NCI-H748 treated with DMSO at 0.1 percent for 48 hours (cell line): ENCODE data around the gene ZDHHC1.
"Not testable (repeated sequence)": the region's sequence is repeated elsewhere in the genome, so short reads cannot be mapped to it uniquely, and the experiment has no call there.

ENCODE experiments used
- DNase-seq: peaks from one replicate; lab custom pipeline; 2025; lab: John Stamatoyannopoulos, UW

ZDHHC1 gene

DNA sequence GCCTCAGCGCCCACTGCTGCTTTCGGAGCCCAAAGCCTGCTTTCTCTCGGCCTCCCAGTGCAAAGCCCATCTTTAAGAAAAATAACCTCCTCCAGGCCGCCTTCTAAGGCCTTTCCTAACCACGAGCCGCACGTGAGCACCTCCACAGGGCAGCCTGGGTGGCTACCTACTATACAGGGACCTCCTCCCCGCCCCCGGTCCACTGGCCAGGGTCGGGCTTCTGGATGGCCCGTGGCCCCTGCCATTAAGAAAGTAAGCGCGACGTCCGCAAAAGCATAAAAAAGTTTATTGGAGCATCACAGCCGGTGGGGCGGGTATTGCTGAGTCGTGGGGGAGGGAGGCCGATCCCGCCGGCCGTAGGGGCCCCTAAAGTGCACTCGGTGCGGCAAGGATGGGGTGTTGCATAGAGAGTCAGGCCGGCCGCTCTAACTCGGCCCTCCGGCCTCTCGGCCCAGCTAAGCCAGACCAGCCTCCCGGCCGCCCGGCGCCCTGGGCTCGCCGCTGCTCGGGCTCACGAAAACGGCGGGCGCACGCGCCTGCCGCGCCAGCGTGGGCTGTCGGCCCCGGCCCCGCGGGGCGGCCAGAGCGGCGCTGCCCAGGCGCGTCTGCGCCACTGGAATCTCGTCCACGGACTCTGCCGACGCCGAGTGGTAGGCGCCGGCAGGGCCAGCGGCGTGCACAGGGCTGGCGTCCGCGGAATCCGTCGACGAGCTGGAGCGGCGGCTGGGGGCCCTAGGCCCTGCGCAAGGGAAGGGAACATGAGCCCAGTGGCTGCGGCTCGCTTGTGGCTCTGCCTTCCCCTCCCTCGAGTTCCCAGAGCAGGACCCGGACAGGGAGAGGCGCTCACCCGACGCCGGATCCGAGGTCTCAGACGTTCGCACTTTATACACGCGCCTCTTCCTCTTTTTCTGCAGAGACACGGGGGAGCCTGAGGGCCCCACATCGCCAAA is 21.8 kb downstream of the ZDHHC1 start:
- no peak for DNase-seq

GRCh38 chr16:67393788-67394154 is 22.5 kb downstream of the ZDHHC1 start:
- DNase-seq, result no peak

- peak; percentile 55 for DNase-seq
Observed at GRCh38 chr16:67393111-67393787, 23.0 kb downstream of the ZDHHC1 start, which contains the start of gene TPPP3. Gene TPPP3 (minus strand): TSS chr16:67393498. CDS start chr16:67391111, 2,387 bp downstream.

DNA sequence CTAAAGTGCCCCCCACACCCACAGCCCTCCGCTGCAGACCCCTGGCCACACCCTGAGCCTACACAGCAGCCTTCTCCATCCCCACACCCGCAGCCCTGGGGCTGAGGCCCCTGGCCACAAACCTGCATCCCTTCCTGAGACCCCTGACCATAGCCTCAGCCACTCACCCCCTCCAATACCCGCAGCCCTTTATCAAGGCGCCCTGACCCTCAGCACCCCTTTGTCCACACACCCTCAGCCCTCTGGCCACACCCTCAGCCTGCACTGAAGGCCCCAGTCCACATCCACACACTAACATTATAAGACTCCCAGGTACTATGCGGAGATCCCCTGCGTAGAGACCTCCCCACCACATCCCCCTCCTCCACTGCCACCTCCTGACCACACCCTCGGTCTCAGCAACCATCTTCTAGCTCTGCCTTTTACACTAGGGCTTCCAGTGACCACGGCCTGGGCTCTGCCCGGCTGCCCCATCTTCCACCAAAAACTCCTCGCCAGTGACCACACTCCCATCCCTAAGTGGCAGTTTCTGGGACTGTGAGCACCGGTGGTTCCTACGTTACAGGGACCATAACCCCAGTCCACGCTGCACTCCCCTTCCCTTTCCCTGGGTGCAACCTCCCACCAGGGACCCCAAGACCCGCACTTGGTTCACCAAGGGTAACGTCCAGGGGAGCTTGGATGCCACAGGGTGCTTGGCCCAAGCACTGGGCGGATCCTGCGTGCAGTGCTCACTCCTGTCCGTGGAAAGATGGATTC is 23.8 kb downstream of the ZDHHC1 start:
- DNase-seq, result no peak

DNA sequence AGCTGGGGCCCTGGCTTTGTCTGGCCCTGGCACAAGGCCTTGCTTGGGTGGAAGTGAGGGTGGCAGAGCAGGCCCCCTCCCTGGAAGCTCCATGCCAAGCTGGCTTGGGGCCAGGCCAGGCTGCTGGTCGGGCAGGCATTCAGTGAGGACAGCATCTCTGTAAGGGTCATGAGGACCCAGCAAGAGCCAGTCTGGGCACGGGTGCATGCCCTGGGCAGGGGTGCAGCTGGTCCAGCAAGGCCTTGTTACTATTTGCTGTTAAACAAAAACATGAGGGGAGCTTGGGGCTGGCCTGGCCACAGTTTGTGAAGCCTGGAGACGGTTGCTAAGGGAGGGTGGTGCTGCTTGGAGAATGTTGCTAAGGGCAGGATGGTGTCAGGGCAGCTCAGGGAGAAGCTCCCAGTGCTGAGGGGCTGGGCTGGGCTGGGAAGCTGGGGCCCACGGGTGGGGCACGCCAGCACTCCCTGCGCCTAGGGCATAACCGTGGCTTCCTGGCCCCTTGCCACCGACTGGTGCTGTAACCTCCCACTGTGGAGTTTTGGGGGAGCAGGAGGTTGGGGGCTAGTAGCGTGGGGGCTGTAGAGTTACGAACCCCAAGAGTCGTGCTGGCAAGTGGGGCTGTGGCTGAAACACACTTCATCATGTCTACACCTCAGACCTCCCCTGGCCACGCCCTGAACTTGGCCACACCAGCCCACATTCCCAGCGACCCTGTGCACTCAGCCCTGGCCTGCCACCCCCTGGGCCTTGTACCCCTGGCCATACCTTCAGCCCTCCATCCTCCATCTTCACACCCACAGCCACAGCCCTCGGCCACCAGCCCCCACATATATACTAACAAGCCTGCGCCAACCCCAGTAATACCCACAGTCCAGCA is 24.6 kb downstream of the ZDHHC1 start:
- peak; percentile 27 for DNase-seq

DNA sequence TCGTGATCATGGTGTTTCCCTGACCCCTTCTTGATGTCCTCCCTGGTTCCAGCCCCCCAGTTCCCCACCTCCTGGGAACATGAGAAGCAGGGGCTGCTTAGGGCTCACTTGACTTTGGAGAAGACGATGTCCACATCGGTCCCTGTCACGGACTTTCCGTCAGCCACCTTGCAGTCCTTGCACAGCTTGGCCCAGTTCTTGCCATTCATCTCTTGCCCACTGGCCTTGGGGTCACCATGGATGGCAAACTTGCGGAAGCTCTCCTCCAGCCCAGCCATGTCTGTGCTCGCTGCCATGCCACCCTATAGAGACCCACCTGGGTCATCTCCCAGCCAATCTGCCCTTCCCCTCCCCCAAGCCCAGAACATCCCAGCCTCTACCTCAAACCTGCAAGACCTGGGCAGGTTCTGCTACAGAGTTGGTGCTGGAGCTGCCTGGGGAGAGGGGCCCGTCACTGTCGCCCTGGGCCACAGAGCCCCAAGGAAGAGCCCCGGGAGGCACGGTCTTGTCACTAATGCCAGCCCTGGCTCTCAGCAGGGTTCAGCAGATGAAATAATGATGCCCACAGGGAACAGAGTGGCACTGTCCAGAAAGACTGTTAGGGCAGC is 25.4 kb downstream of the ZDHHC1 start:
- no peak for DNase-seq

GRCh38 chr16:67389911-67390815 is 26.1 kb downstream of the ZDHHC1 start:
- no peak for DNase-seq

- DNase-seq, result no peak
Observed at GRCh38 chr16:67388591-67388990, 27.7 kb downstream of the ZDHHC1 start.

GRCh38 chr16:67388191-67388590 is 28.1 kb downstream of the ZDHHC1 start:
- no peak for DNase-seq

DNA sequence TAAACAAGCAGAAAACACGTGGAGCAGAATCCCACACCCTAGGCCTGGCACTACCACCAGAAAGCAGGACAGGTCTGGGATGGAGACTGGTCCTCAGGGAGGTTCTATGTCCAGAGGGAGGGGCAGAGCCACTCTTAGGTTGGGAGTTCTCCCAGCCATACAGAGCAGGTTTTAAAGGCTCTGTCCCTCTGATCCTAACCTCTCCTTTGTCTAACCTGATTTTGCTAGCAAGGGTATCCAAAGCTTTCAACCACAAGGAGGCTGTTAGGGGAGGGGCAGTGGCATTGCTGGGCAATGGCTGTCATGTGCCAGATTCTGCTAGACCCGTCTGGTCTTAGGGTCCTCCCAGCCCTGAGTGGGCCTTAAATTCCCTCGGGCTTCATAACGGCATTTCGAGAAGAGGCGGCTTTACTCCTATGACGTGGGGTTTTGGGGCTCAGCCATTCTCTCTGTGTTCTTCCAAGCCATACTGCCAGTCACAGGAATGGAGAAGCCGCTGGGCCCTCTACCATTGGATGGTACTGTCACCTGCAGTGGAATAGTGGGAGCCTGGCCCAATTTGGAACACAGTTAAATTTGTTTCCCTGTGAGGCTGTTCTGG is 28.7 kb downstream of the ZDHHC1 start:
- no peak for DNase-seq

- DNase-seq, result no peak
Observed at GRCh38 chr16:67386861-67387455, 29.3 kb downstream of the ZDHHC1 start.

- DNase-seq, result no peak
Observed at GRCh38 chr16:67384778-67385510, 31.3 kb downstream of the ZDHHC1 start.

GRCh38 chr16:67383284-67383683 is 33.0 kb downstream of the ZDHHC1 start:
- DNase-seq, result no peak

DNA sequence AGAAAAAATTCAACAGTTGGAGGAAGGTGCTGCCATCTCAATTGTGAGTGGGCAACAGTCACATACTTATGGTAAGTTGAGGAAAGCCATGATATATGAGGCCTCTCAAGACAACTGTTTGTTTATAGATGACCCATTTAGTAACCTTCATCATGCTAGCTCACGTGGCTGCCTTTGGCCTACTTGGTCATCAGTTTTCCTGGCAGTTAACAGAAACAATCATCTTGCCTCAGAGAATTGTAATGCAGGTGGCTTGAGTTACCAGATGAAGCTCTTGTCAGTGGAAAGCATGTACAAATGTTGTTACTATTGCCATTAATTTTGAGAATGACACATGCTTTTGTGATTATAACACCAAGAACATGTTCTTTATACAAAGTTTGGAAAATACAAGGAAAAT is 37.6 kb downstream of the ZDHHC1 start:
- DNase-seq, result no peak

GRCh38 chr16:67376012-67376411 is 40.3 kb downstream of the ZDHHC1 start:
- DNase-seq, result not testable (repeated sequence)

- no peak for DNase-seq
Observed at GRCh38 chr16:67372664-67373063, 43.6 kb downstream of the ZDHHC1 start.

DNA sequence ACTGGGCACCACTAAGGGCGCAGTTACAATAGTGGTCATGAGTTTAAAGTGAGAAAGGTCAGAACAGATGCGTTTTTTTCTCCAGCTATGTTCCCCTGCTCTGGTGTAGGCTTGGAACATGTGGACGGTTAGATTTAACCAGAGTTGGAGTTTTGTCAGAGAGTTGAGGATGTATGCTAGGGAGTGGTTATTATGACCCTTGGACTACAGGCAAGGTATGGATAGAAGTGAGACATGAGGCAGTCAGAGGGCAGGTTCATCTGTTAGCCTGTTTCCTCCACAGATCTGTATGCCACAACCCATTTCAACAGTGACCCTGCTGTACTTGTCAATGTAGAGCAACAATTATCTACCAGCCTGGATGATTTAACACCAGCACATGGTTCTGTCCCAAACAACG is 45.6 kb downstream of the ZDHHC1 start:
- DNase-seq, result no peak

DNA sequence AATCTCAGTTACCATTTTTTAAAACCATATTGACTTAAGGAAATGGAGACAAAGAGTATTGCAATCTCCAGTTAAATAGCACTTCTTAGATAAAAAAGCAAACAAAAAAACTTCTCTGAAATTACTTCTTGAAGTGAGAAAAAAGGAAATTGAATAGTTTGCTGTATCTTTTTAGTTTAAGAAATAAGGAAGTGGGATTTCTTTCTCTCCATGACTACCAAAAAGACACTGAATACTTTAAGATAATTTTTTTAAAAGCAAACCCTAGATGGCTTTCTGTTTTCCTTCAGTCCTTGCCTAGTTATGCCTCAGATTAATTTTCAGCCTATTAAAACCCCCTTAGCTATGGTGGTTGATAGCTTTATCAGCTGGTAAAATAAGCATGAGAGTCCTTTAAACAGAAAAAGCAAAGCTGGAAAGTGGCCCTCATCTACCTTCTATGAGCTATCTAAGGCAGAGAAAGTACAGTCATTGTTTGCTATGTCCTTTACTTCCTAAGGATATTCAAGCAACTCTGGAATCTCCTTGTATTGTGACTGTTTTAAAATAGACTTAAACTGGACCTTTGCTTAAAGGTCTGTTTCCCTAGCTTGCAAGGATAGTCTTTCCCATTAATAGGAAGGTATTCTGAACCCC is 51.6 kb downstream of the ZDHHC1 start:
- DNase-seq, result no peak
